CD4-positive, alpha-beta T cell treated with Interleukin-15 for 1 hour (primary cell): ENCODE results near the gene TMEM117.

ENCODE experiments used
- DNase-seq: peaks from one replicate; pipeline ENCODE4 v3.0.0-alpha.2; 2020

The TMEM117 gene

GRCh38 chr12:44397631-44398030 is 561.8 kb downstream of the TMEM117 start:
- no peak for DNase-seq

- DNase-seq: no peak
Measured at GRCh38 chr12:44403185-44403584, 567.3 kb downstream of the TMEM117 start.

GRCh38 chr12:44405297-44405696 is 569.4 kb downstream of the TMEM117 start:
- DNase-seq: no peak

- no peak for DNase-seq
Measured at GRCh38 chr12:44422559-44422958, 586.7 kb downstream of the TMEM117 start.

- DNase-seq: no peak
Measured at GRCh38 chr12:44428825-44429224, 592.9 kb downstream of the TMEM117 start.

GRCh38 chr12:44431647-44432343 is 595.9 kb downstream of the TMEM117 start:
- no peak for DNase-seq

- DNase-seq: no peak
Measured at GRCh38 chr12:44433659-44434058, 597.8 kb downstream of the TMEM117 start.

- no peak for DNase-seq
Measured at GRCh38 chr12:44436756-44437155, 600.9 kb downstream of the TMEM117 start.
